ENCODE data around the gene RIBC2. TPM values are rescaled to one million over a fixed set of nuclear protein-coding genes. Genes with fewer than 3 reads are reported as not detected.

RIBC2 gene
- total RNA-seq, 2 donors from 2014 or later, result 6.5 to 11.1 TPM

- Mint-ChIP-seq H3K9me3 (no peaks in the 10 kb centered on the region), H3K4me1 (peaks cover 5% of the 10 kb centered on the region), H3K4me3 (no peak overlapping the region), H3K27me3 (no peaks in the 10 kb centered on the region), H3K36me3 (ENCODE audit: low read depth) (peaks cover 16% of the 10 kb centered on the region), H3K27ac (no peak overlapping the region)
- no peak for ATAC-seq (replicated peaks)
These were observed 5.3 kb downstream of the RIBC2 start for GRCh38 chr22:45418770-45419138.

- Mint-ChIP-seq H3K4me1 (no peaks in the 10 kb centered on the region), H3K36me3 (ENCODE audit: low read depth) (peaks cover 16% of the 10 kb centered on the region), H3K27me3 (no peaks in the 10 kb centered on the region), H3K4me3 (no peak overlapping the region), H3K9me3 (no peaks in the 10 kb centered on the region), H3K27ac (no peak overlapping the region)
- no peak for ATAC-seq (replicated peaks)
These were observed 6.5 kb downstream of the RIBC2 start for GRCh38 chr22:45420011-45420410.

- peaks cover 16% of the 10 kb centered on the region for H3K36me3 Mint-ChIP-seq (ENCODE audit: low read depth)
- no peak overlapping the region for H3K27ac Mint-ChIP-seq
- ATAC-seq (replicated peaks), result no peak
- H3K9me3 Mint-ChIP-seq, result no peaks in the 10 kb centered on the region
- no peaks in the 10 kb centered on the region for H3K4me1 Mint-ChIP-seq
- H3K4me3 Mint-ChIP-seq, result no peak overlapping the region
- H3K27me3 Mint-ChIP-seq, result no peaks in the 10 kb centered on the region
These were observed 7.0 kb downstream of the RIBC2 start for GRCh38 chr22:45420539-45420938.

DNA sequence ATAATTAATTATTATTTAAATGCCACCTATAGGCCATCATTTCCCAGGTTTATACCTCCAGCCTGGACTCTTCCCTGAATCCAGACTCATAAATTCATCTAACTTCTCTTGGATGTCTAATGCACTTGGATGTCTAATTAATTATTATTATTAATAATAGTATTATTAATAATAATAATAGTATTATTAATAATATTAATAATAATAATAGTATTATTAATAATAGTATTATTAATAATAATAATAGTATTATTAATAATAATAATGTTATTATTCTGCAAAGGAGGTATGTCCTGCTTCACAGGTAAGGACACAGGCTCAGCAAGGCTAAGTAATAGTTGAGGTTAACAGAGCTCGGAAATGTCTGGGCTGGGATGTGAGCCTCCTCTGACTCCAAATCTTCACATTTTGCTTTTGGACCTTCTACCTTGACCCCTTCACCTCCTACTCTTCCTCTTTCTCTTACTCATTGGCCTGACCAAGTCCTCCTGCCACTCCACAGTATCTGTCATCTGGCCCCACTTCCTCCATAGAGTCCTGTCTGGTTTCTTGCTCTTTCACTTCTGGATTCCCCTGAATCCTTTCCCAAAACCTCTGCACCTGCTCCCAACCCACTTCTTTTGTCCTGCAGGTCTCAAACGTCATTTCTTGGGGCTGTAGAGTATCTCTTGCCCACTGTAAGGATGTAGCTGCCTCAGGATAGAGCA lies 8.0 kb downstream of the RIBC2 start:
- Mint-ChIP-seq H3K4me1 (no peaks in the 10 kb centered on the region), H3K27me3 (no peaks in the 10 kb centered on the region), H3K9me3 (no peaks in the 10 kb centered on the region), H3K27ac (no peak overlapping the region), H3K36me3 (ENCODE audit: low read depth) (peaks cover 11% of the 10 kb centered on the region), H3K4me3 (no peak overlapping the region)
- ATAC-seq (replicated peaks), result peak; percentile 21

- H3K9me3 Mint-ChIP-seq, result no peaks in the 10 kb centered on the region
- H3K4me1 Mint-ChIP-seq, result no peaks in the 10 kb centered on the region
- peaks cover 15% of the 10 kb centered on the region for H3K36me3 Mint-ChIP-seq (ENCODE audit: low read depth)
- no peak overlapping the region for H3K27ac Mint-ChIP-seq
- no peak overlapping the region for H3K4me3 Mint-ChIP-seq
- ATAC-seq (replicated peaks), result no peak
- H3K27me3 Mint-ChIP-seq, result no peaks in the 10 kb centered on the region
These were observed 8.9 kb downstream of the RIBC2 start for GRCh38 chr22:45422237-45422983.

DNA sequence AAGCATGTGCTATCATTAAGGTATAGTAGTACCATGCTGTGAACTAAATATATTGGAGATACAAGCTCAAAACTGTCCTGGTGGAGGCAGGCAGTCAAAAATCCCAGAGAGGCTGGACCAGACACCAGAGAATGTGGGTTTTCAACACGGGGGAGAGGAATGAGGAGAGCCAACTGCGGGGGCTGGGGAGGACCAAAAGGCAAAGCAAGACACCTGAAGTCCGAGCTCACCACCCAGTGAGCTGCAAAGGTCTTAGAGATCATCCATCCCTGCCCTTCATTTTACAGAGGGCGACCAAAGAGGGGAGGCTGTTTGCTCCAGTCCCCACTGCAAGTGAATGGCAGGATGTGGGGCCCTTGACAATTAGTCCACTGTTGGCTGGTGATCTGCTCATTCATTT lies 10.0 kb downstream of the RIBC2 start:
- Mint-ChIP-seq H3K4me3 (no peak overlapping the region), H3K4me1 (no peaks in the 10 kb centered on the region), H3K27me3 (no peaks in the 10 kb centered on the region), H3K27ac (no peak overlapping the region), H3K9me3 (no peaks in the 10 kb centered on the region), H3K36me3 (ENCODE audit: low read depth) (peaks cover 14% of the 10 kb centered on the region)
- ATAC-seq (replicated peaks), result no peak

- peaks cover 7% of the 10 kb centered on the region for H3K36me3 Mint-ChIP-seq (ENCODE audit: low read depth)
- H3K4me1 Mint-ChIP-seq, result no peaks in the 10 kb centered on the region
- no peaks in the 10 kb centered on the region for H3K27me3 Mint-ChIP-seq
- no peak overlapping the region for H3K4me3 Mint-ChIP-seq
- no peak overlapping the region for H3K27ac Mint-ChIP-seq
- ATAC-seq (replicated peaks), result no peak
- H3K9me3 Mint-ChIP-seq, result no peaks in the 10 kb centered on the region
These were observed 10.8 kb downstream of the RIBC2 start for GRCh38 chr22:45424241-45424731.

DNA sequence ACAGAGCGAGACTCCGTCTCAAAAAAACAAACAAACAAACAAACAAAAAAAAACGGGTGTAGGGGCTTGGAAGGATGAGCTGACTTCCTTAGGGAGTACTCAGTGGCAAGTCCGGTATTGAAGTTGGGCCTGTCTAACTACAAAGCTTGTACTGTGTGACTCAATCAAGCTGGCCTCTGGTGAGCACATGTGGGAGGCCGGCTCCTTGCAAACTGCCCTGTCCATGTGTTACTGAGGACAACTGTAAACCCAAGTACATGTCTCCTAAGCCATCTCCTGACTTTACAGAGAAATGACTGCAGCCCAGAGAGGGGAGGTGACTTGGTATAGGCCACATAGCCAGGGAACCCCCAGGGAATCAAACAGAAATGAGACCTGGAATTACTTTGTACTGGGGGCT lies 11.6 kb downstream of the RIBC2 start:
- Mint-ChIP-seq H3K36me3 (ENCODE audit: low read depth) (peaks cover 4% of the 10 kb centered on the region), H3K4me3 (no peak overlapping the region), H3K27me3 (no peaks in the 10 kb centered on the region), H3K27ac (no peak overlapping the region), H3K9me3 (no peaks in the 10 kb centered on the region), H3K4me1 (no peaks in the 10 kb centered on the region)
- no peak for ATAC-seq (replicated peaks)

- Mint-ChIP-seq H3K27ac (no peak overlapping the region), H3K9me3 (no peaks in the 10 kb centered on the region), H3K4me3 (no peak overlapping the region), H3K27me3 (no peaks in the 10 kb centered on the region), H3K4me1 (no peaks in the 10 kb centered on the region), H3K36me3 (ENCODE audit: low read depth) (peaks cover 4% of the 10 kb centered on the region)
- ATAC-seq (replicated peaks), result no peak
These were observed 12.2 kb downstream of the RIBC2 start for GRCh38 chr22:45425531-45426265.

GRCh38 chr22:45426387-45426786 lies 12.9 kb downstream of the RIBC2 start:
- Mint-ChIP-seq H3K27me3 (no peaks in the 10 kb centered on the region), H3K36me3 (ENCODE audit: low read depth) (peaks cover 4% of the 10 kb centered on the region), H3K4me3 (no peak overlapping the region), H3K27ac (no peak overlapping the region), H3K9me3 (no peaks in the 10 kb centered on the region), H3K4me1 (no peaks in the 10 kb centered on the region)
- no peak for ATAC-seq (replicated peaks)

GRCh38 chr22:45427114-45427513 lies 13.6 kb downstream of the RIBC2 start:
- no peak overlapping the region for H3K4me3 Mint-ChIP-seq
- no peak overlapping the region for H3K27ac Mint-ChIP-seq
- peaks cover 4% of the 10 kb centered on the region for H3K36me3 Mint-ChIP-seq (ENCODE audit: low read depth)
- H3K4me1 Mint-ChIP-seq, result no peaks in the 10 kb centered on the region
- no peak for ATAC-seq (replicated peaks)
- no peaks in the 10 kb centered on the region for H3K27me3 Mint-ChIP-seq
- no peaks in the 10 kb centered on the region for H3K9me3 Mint-ChIP-seq

DNA sequence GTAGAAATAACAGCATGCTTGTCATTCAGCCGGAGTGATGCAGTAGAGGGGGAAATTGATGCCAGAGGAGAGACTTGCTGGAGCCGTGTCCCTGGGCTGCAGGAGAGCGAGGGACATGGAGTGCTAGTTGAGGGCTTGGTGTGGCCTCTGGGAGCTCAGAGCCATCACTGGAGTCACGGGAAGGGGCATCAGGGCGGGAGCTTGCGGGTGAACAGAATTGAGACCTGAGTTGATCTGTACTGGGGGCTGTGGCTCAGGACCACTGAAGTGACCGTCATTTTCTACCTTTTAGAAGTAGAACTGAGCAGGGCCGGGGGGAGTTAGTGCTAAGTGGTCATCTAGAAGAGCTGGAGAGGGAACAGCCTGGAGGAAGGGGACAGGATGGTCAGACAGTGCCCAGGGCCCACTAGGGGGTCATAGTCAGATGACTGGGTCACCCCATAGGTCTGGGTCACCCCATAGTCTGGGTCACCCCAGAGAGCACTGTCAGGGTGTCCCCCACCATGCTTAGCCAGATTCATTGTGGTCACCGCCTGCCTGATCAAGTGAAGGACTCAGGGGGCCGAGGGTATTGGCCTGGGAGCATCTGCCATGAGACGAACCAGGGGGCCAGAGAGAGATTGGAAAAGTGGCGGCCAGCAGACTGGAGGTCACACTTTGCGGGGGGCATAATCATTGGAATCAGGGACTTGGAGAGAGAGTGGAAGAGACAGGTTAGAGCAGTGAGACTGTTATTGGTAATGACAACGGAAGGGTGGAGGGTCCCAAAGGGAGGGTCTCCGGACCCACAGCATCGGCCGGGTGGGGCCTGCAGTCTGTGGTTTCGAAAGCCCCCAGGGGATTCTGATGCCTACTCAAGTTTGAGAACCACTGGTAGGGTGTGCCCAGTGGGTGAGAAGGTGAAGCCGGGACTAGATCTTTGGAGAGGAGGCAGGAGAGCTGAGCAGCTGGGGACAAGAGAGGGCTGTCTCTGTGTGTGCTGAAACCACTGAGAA lies 15.2 kb downstream of the RIBC2 start:
- no peaks in the 10 kb centered on the region for H3K4me1 Mint-ChIP-seq
- H3K27me3 Mint-ChIP-seq, result no peaks in the 10 kb centered on the region
- H3K36me3 Mint-ChIP-seq (ENCODE audit: low read depth), result peaks cover 4% of the 10 kb centered on the region
- no peaks in the 10 kb centered on the region for H3K9me3 Mint-ChIP-seq
- no peak overlapping the region for H3K27ac Mint-ChIP-seq
- H3K4me3 Mint-ChIP-seq, result no peak overlapping the region
- ATAC-seq (replicated peaks), result no peak

DNA sequence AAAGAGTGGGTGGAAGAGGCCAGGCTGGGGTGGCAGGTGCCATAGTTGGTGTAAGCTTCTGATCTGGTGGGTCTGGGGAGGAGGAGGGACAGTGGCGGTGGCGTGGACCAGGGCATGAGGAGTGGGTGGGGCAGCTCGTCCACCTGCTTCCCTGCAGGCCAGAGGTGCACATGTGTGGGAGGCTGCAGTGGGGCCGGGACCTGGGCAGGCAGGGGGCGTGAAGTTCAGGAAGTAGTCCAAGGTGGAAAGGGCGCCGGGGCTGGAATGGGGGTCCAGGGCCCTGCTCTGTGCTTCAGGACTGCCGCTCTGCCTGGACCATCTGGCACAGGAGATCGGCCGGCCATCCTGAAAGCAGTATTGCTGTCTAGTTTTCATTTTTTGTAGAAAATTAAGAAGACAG lies 15.9 kb downstream of the RIBC2 start:
- H3K9me3 Mint-ChIP-seq, result no peaks in the 10 kb centered on the region
- no peaks in the 10 kb centered on the region for H3K27me3 Mint-ChIP-seq
- no peaks in the 10 kb centered on the region for H3K4me1 Mint-ChIP-seq
- no peak for ATAC-seq (replicated peaks)
- no peak overlapping the region for H3K4me3 Mint-ChIP-seq
- no peak overlapping the region for H3K27ac Mint-ChIP-seq
- H3K36me3 Mint-ChIP-seq (ENCODE audit: low read depth), result peaks cover 4% of the 10 kb centered on the region
